Fibroblast of lung (primary cell): ENCODE results near the gene TCP11L2. TPM values are rescaled to one million over a fixed set of nuclear protein-coding genes. Genes with fewer than 3 reads are reported as not detected.
"Not testable (repeated sequence)": the region's sequence is repeated elsewhere in the genome, so short reads cannot be mapped to it uniquely, and the experiment has no call there.

Source experiments
- DNase-seq, 2 donors: peaks; one replicate each; pipeline versions ENCODE4 v3.0.0 to v3.0.0-alpha.2; 2010; ENCODE audit warnings: low read depth in 2 of 2
- H2AFZ ChIP-seq: 2 replicates; pipeline ENCODE4 v1.5.1; 2012; ENCODE audit warnings: low read length, control low read depth, inconsistent platforms
- H3K27ac ChIP-seq: 2 replicates; pipeline ENCODE4 v1.5.1; 2011; ENCODE audit warnings: low read length, control low read depth; ENCODE audit not compliant: insufficient read depth
- H3K27me3 ChIP-seq: 2 replicates; pipeline ENCODE4 v1.5.1; 2011; ENCODE audit warnings: mild to moderate bottlenecking, low read length; ENCODE audit not compliant: control insufficient read depth, insufficient read depth
- H3K36me3 ChIP-seq: 2 replicates; pipeline ENCODE4 v1.5.1; 2011; ENCODE audit warnings: low read length; ENCODE audit not compliant: control insufficient read depth, insufficient read depth
- H3K4me1 ChIP-seq: 2 replicates; pipeline ENCODE4 v1.5.1; 2011; ENCODE audit warnings: low read length; ENCODE audit not compliant: control insufficient read depth, insufficient read depth; ENCODE audit errors: extremely low read depth
- H3K4me2 ChIP-seq: 2 replicates; pipeline ENCODE4 v1.5.1; 2011; ENCODE audit warnings: low read length, control low read depth; ENCODE audit not compliant: insufficient read depth; ENCODE audit errors: extremely low read depth
- H3K4me3 ChIP-seq, 4 experiments: fragments of 200-600 bp in 1 of 4; sonication (generic) in 1 of 4; replicated peaks in 1 of 4; 2 replicates each; pipeline ENCODE4 v1.5.1; 2011 to 2016; ENCODE audit warnings: low read length in 4 of 4, low read depth in 3 of 4, mild to moderate bottlenecking in 3 of 4, control low read depth in 2 of 4, inconsistent platforms in 1 of 4, mixed read lengths in 1 of 4; ENCODE audit not compliant: insufficient read depth in 1 of 4; ENCODE audit errors: control extremely low read depth in 1 of 4
- H3K79me2 ChIP-seq: 2 replicates; pipeline ENCODE4 v1.5.1; 2012; ENCODE audit warnings: mild to moderate bottlenecking, low read length, inconsistent platforms; ENCODE audit not compliant: control insufficient read depth, insufficient read depth
- H3K9ac ChIP-seq: 2 replicates; pipeline ENCODE4 v1.5.1; 2011; ENCODE audit warnings: mild to moderate bottlenecking, low read length, control low read depth; ENCODE audit not compliant: insufficient read depth
- H3K9me3 ChIP-seq: 2 replicates; pipeline ENCODE4 v1.5.1; 2012; ENCODE audit warnings: low read depth, low read length; ENCODE audit not compliant: control insufficient read depth, insufficient read depth
- H4K20me1 ChIP-seq: 2 replicates; pipeline ENCODE4 v1.5.1; 2011; ENCODE audit warnings: low read length; ENCODE audit not compliant: control insufficient read depth, insufficient read depth; ENCODE audit errors: extremely low read depth
- CTCF ChIP-seq, 2 donors: IDR thresholded peaks in 1 of 2; conservative IDR thresholded peaks in 1 of 2; 1 replicate in 1 of 2; 2 replicates in 1 of 2; pipeline ENCODE4 v1.5.1; 2011 to 2012; ENCODE audit warnings: low read length in 2 of 2, control low read depth in 1 of 2, inconsistent platforms in 1 of 2, low read depth in 1 of 2, mild to moderate bottlenecking in 1 of 2
- EZH2 ChIP-seq: IDR thresholded peaks from 2 replicates; pipeline ENCODE4 v1.5.1; 2012; ENCODE audit warnings: low read length, control low read depth, mild to moderate bottlenecking; ENCODE audit errors: missing control alignments
- polyA plus RNA-seq, 2 donors: library from polyadenylated mRNA; depleted of rRNA in 1 of 2; stranded (reverse) in 1 of 2; unstranded in 1 of 2; fragments of >200 nt; gene quantifications; 2 replicates each; pipeline ENCODE4 v1.2.1, GENCODE V29; 2011 to 2012; ENCODE audit warnings: missing spikeins in 1 of 2
- total RNA-seq: library from RNA; depleted of rRNA; stranded (reverse); fragments of >200 nt; gene quantifications from 2 replicates; pipeline ENCODE4 v1.2.1, GENCODE V29; 2014

TCP11L2 gene
- total and polyA plus RNA-seq, 2 donors (not counting 1 experiment from before 2014, with no cell fraction given), result 23.6 to 82.6 TPM

GRCh38 chr12:106311139-106311538 is 8.6 kb downstream of the TCP11L2 start:
- no peak overlapping the region for H2AFZ ChIP-seq
- H3K79me2 ChIP-seq, result no peaks in the 10 kb centered on the region
- no peaks in the 10 kb centered on the region for H4K20me1 ChIP-seq
- no peaks in the 10 kb centered on the region for H3K27me3 ChIP-seq
- no peak overlapping the region for H3K27ac ChIP-seq
- peaks cover 8% of the 10 kb centered on the region for H3K4me1 ChIP-seq
- no peak overlapping the region for H3K9ac ChIP-seq
- no peak for DNase-seq
- no peaks in the 10 kb centered on the region for H3K36me3 ChIP-seq
- no peak overlapping the region for H3K4me2 ChIP-seq
- H3K4me3 ChIP-seq, result no peak overlapping the region
- no peaks in the 10 kb centered on the region for H3K9me3 ChIP-seq
- TF ChIP-seq EZH2, result no peak
- no peak for TF ChIP-seq CTCF (conservative IDR thresholded peaks at IDR 0.05 in 1 of 2, IDR thresholded peaks at IDR 0.05 in 1 of 2; ENCODE audit: low read depth in 1 of 2, low read length in 2 of 2)

GRCh38 chr12:106313413-106313812 is 10.9 kb downstream of the TCP11L2 start:
- not testable (repeated sequence) for H3K9me3 ChIP-seq, H3K4me2 ChIP-seq, H3K27me3 ChIP-seq, H4K20me1 ChIP-seq, H3K9ac ChIP-seq, H3K4me1 ChIP-seq, H3K36me3 ChIP-seq, H3K79me2 ChIP-seq, H3K4me3 ChIP-seq, H2AFZ ChIP-seq, DNase-seq, H3K27ac ChIP-seq

- Histone ChIP-seq H3K79me2 (no peaks in the 10 kb centered on the region), H3K27ac (no peak overlapping the region), H3K4me2 (no peak overlapping the region), H4K20me1 (no peaks in the 10 kb centered on the region), H3K27me3 (no peaks in the 10 kb centered on the region), H2AFZ (no peak overlapping the region), H3K9me3 (no peaks in the 10 kb centered on the region), H3K36me3 (no peaks in the 10 kb centered on the region), H3K9ac (no peak overlapping the region), H3K4me1 (no peaks in the 10 kb centered on the region), H3K4me3 (no peak overlapping the region)
- no peak for TF ChIP-seq EZH2
- DNase-seq, result no peak
These were observed 13.0 kb downstream of the TCP11L2 start for GRCh38 chr12:106315523-106315922.

- Histone ChIP-seq H4K20me1 (no peaks in the 10 kb centered on the region), H3K79me2 (no peaks in the 10 kb centered on the region), H3K27ac (no peak overlapping the region), H3K36me3 (no peaks in the 10 kb centered on the region), H3K27me3 (no peaks in the 10 kb centered on the region), H3K9me3 (no peaks in the 10 kb centered on the region), H2AFZ (no peak overlapping the region), H3K4me3 (no peak overlapping the region), H3K4me1 (no peaks in the 10 kb centered on the region), H3K9ac (no peak overlapping the region), H3K4me2 (no peak overlapping the region)
- no peak for TF ChIP-seq EZH2
- no peak for TF ChIP-seq CTCF (conservative IDR thresholded peaks at IDR 0.05 in 1 of 2, IDR thresholded peaks at IDR 0.05 in 1 of 2; ENCODE audit: low read depth in 1 of 2, low read length in 2 of 2)
- no peak for DNase-seq
These were observed 15.0 kb downstream of the TCP11L2 start for GRCh38 chr12:106317406-106318082.
